HepG2 (cell line): ENCODE data around the gene NCOA3. TPM values are rescaled to one million over a fixed set of nuclear protein-coding genes. Genes with fewer than 3 reads are reported as not detected.

Experiments used
- BHLHE40 ChIP-seq: IDR thresholded peaks from 2 replicates; pipeline ENCODE4 v1.6.1; 2011; ENCODE audit warnings: low read length, improper control_type of control experiment
- CBX5 ChIP-seq: sonication (generic); formaldehyde crosslinking; IDR thresholded peaks from 2 replicates; pipeline ENCODE4 v1.4.0; 2020; ENCODE audit warnings: missing genetic modification reagents, borderline replicate concordance
- CEBPG ChIP-seq: IDR thresholded peaks from 2 replicates; pipeline ENCODE4 v1.6.1; 2016
- CTCF ChIP-seq: sonication (generic); formaldehyde crosslinking; IDR thresholded peaks from 2 replicates; pipeline ENCODE4 v1.5.0; 2020; ENCODE audit warnings: mild to moderate bottlenecking, missing genetic modification reagents, moderate library complexity
- HIC2 ChIP-seq: sonication (generic); formaldehyde crosslinking; IDR thresholded peaks from 2 replicates; pipeline ENCODE4 v1.9.0; 2022; ENCODE audit warnings: low read depth, missing genetic modification reagents
- HMG20B ChIP-seq: conservative IDR thresholded peaks from 2 replicates; pipeline ENCODE4 v1.6.1; 2016; ENCODE audit warnings: missing genetic modification reagents, missing compliant biosample characterization
- MEIS2 ChIP-seq: sonication (generic); formaldehyde crosslinking; IDR thresholded peaks from 2 replicates; pipeline ENCODE4 v1.9.0; 2021; ENCODE audit warnings: mild to moderate bottlenecking, missing genetic modification reagents
- PCBP2 ChIP-seq: fragments of 200-400 bp; formaldehyde crosslinking; optimal IDR thresholded peaks from 2 replicates; pipeline ENCODE3; 2018; ENCODE audit warnings: low read length, low read depth; ENCODE audit not compliant: poor library complexity, severe bottlenecking
- SOX5 ChIP-seq: IDR thresholded peaks from 2 replicates; pipeline ENCODE4 v1.6.1; 2016; ENCODE audit warnings: borderline replicate concordance
- THYN1 ChIP-seq: sonication (generic); formaldehyde crosslinking; IDR thresholded peaks from 2 replicates; pipeline ENCODE4 v1.8.1; 2023; ENCODE audit warnings: low read depth, mild to moderate bottlenecking, moderate library complexity, missing genetic modification reagents, borderline replicate concordance
- UBTF ChIP-seq: sonication (generic); formaldehyde crosslinking; IDR thresholded peaks from 2 replicates; pipeline ENCODE4 v1.4.0; 2020; ENCODE audit warnings: mild to moderate bottlenecking, missing genetic modification reagents
- ZNF318 ChIP-seq: sonication (generic); formaldehyde crosslinking; IDR thresholded peaks from 2 replicates; pipeline ENCODE4 v1.4.0; 2020; ENCODE audit warnings: mild to moderate bottlenecking, missing genetic modification reagents
- ZNF552 ChIP-seq: sonication (generic); formaldehyde crosslinking; IDR thresholded peaks from 2 replicates; pipeline ENCODE4 v1.9.0; 2022; ENCODE audit warnings: missing genetic modification reagents, mild to moderate bottlenecking, borderline replicate concordance
- ZNF557 ChIP-seq: sonication (generic); formaldehyde crosslinking; IDR thresholded peaks from 2 replicates; pipeline ENCODE4 v1.4.0; 2020; ENCODE audit warnings: missing genetic modification reagents
- ZNF713 ChIP-seq: sonication (generic); formaldehyde crosslinking; IDR thresholded peaks from 2 replicates; pipeline ENCODE4 v1.4.0; 2020; ENCODE audit warnings: mild to moderate bottlenecking, missing genetic modification reagents
- ZNF737 ChIP-seq: sonication (generic); formaldehyde crosslinking; IDR thresholded peaks from 2 replicates; pipeline ENCODE4 v1.5.0; 2020; ENCODE audit warnings: missing genetic modification reagents, mild to moderate bottlenecking, borderline replicate concordance
- polyA plus RNA-seq, 8 experiments: library from polyadenylated mRNA; depleted of rRNA in 3 of 8; stranded (reverse) in 7 of 8; unstranded in 1 of 8; fragments of >200 nt; fragmentation: Illumina TruSeq in 4 of 8; extraction: Trizol in 4 of 8; gene quantifications; 2 replicates each; pipeline versions ENCODE4 v1.2.1 to v1.2.3, GENCODE V29; 2011 to 2016; ENCODE audit warnings: low read depth in 4 of 8, missing spikeins in 1 of 8, mixed read lengths in 1 of 8; ENCODE audit not compliant: insufficient read depth in 1 of 8
- total RNA-seq, 5 experiments: library from RNA; depleted of rRNA; stranded (reverse); fragments of >200 nt; fragmentation: Illumina TruSeq; extraction: Trizol; gene quantifications; 2 replicates each; pipeline ENCODE4 v1.2.3, GENCODE V29; 2016; ENCODE audit warnings: low read depth in 1 of 5

Gene NCOA3
- total and polyA plus RNA-seq, 2 of the 13 experiments (the other 11 are each of a cell fraction or from before 2014, with no cell fraction given): 35.0 to 56.8 TPM

- TF ChIP-seq ZNF318 (CRISPR knock-in tag): no peak
- TF ChIP-seq HMG20B (CRISPR knock-in tag): peak; percentile 76
- TF ChIP-seq ZNF713 (CRISPR knock-in tag): no peak
- TF ChIP-seq SOX5 (CRISPR knock-in tag): peak; percentile 59; the same call in 1 of the 2 replicates
- TF ChIP-seq CBX5 (CRISPR knock-in tag): peak; percentile 69; the same call in 1 of the 2 replicates
- TF ChIP-seq UBTF (CRISPR knock-in tag): no peak
- TF ChIP-seq THYN1 (CRISPR knock-in tag): no peak
- no peak for TF ChIP-seq HIC2
- TF ChIP-seq ZNF737 (CRISPR knock-in tag): no peak
- peak; percentile 31 for TF ChIP-seq CTCF (CRISPR knock-in tag)
- TF ChIP-seq ZNF552: no peak
- 0 out of 2 replicates have a peak, but pooled peaks have one; percentile 21 for TF ChIP-seq MEIS2 (CRISPR knock-in tag)
- TF ChIP-seq CEBPG (CRISPR knock-in tag): peak; percentile 83
- no peak for TF ChIP-seq BHLHE40
- TF ChIP-seq ZNF557 (CRISPR knock-in tag): no peak
- no peak for TF ChIP-seq PCBP2
Measured at GRCh38 chr20:47576516-47577033, 74.9 kb downstream of the NCOA3 start (continued).
